Measurements from ENCODE around the gene NEDD4.
"Not testable (repeated sequence)": the region's sequence is repeated elsewhere in the genome, so short reads cannot be mapped to it uniquely, and the experiment has no call there.

NEDD4 gene

DNA sequence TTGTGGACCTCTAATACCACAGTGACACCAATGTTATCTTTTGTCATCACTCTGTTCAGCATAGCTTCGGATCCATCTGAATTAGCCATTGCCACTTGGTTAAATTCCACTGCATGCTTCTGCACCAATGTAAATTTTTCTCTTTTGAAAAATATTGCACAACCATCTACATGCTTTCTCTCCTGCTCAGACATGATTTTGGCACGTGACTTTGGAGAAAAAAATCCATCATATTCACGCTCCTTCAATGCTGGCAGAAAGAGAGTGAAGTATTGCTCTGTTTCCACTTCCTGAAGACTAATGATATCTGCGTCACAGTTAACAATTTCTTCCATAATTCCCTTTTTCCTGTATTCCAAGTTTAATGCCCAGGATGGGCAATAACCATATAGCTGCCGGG lies 13.0 kb upstream of the NEDD4 start:
- not testable (repeated sequence) for H3K9me3 ChIP-seq (ENCODE audit: control insufficient read depth, insufficient read depth, low read length); H3K27ac ChIP-seq (ENCODE audit: low read length); H3K4me3 ChIP-seq (ENCODE audit: low read length); H3K27me3 ChIP-seq (ENCODE audit: control insufficient read depth, insufficient read depth, low read length); H3K36me3 ChIP-seq (ENCODE audit: control insufficient read depth, insufficient read depth, low read length); H3K4me1 ChIP-seq (ENCODE audit: control insufficient read depth, insufficient read depth, low read length); DNase-seq (ENCODE audit: low read depth, low spot score)
- WGBS (ENCODE audit: insufficient coverage, insufficient read length), result no CpG with 5 or more reads among the region's 5 CpGs

DNA sequence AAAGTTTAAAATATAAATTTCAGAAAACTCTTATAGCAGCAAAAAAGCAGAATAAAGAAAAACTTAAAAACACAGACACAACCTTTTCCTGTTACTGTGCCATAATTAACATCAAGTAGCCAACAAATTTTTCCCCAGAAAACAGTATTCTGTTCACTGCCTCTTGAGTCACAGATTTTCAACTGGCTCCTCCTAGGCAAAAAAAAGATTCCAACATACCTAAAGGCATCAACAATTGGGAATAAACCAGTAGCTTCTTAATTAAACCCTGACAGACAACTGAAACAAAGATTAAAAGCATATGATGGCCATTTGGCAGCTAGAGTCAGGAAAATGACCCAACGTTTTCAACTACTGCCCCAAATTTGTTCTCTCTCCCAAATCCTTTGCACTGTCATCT lies 10.9 kb upstream of the NEDD4 start:
- not testable (repeated sequence) for H3K36me3 ChIP-seq (ENCODE audit: control insufficient read depth, insufficient read depth, low read length); H3K4me1 ChIP-seq (ENCODE audit: control insufficient read depth, insufficient read depth, low read length); H3K27ac ChIP-seq (ENCODE audit: low read length); DNase-seq (ENCODE audit: low read depth, low spot score); H3K4me3 ChIP-seq (ENCODE audit: low read length); H3K9me3 ChIP-seq (ENCODE audit: control insufficient read depth, insufficient read depth, low read length); H3K27me3 ChIP-seq (ENCODE audit: control insufficient read depth, insufficient read depth, low read length)
- no CpG with 5 or more reads among the region's 1 CpG for WGBS (ENCODE audit: insufficient coverage, insufficient read length)

DNA sequence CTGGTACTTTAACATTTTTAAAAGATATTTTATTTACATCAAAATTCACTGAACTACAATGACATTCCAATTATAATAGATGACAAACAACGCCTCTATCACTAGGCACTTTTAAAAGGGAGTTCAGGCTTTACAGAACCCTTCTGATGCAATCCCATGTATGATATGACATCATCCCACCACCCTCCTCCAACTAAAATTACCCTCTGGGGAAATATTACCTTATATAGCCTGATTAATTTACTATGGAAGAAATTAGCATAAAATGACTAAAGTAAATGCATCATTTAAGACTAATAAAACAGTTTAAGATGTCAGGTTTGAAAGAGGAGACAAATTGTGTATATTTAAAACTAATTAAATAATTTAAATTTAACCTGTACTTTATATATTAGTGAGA lies 10.4 kb upstream of the NEDD4 start:
- H3K27me3 ChIP-seq (ENCODE audit: control insufficient read depth, insufficient read depth, low read length); H3K27ac ChIP-seq (ENCODE audit: low read length); DNase-seq (ENCODE audit: low read depth, low spot score); H3K36me3 ChIP-seq (ENCODE audit: control insufficient read depth, insufficient read depth, low read length); H3K4me1 ChIP-seq (ENCODE audit: control insufficient read depth, insufficient read depth, low read length); H3K9me3 ChIP-seq (ENCODE audit: control insufficient read depth, insufficient read depth, low read length); H3K4me3 ChIP-seq (ENCODE audit: low read length): not testable (repeated sequence)
- no CpG with 5 or more reads among the region's 1 CpG for WGBS (ENCODE audit: insufficient coverage, insufficient read length)

GRCh38 chr15:56003277-56003676 lies 9.9 kb upstream of the NEDD4 start:
- H3K27me3 ChIP-seq (ENCODE audit: control insufficient read depth, insufficient read depth, low read length); DNase-seq (ENCODE audit: low read depth, low spot score); H3K9me3 ChIP-seq (ENCODE audit: control insufficient read depth, insufficient read depth, low read length); H3K27ac ChIP-seq (ENCODE audit: low read length); H3K4me3 ChIP-seq (ENCODE audit: low read length); H3K4me1 ChIP-seq (ENCODE audit: control insufficient read depth, insufficient read depth, low read length); H3K36me3 ChIP-seq (ENCODE audit: control insufficient read depth, insufficient read depth, low read length): not testable (repeated sequence)

DNA sequence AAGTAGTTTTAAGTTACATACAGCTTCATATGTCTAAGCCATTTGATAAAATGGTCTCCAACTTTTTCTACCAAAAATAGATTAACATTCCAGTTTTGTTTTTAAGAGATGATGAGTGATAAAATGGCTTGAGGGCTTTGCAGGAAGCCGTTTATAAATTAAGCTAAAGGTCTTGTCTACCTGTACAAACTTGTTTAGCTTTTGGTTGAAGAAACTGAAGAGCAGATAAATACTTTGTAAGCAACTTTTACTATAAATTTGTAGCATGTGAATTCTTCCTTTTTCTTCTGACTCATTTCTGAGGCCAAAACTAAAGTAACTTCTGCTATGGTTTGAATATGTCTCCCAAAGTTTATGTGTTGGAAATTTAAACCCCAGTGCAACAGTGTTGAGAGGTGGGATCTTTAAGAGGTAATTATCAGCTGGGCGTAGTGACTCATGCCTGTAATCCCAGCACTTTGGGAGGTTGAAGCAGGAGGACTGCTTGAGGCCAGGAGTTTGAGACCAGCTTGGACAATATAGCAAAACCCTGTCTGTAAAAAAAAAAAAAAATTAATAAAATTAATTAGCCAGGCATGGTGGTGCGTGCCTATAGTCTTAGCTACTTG lies 8.2 kb upstream of the NEDD4 start:
- no peak for DNase-seq (ENCODE audit: low read depth, low spot score)
- Histone ChIP-seq H3K4me3 (ENCODE audit: low read length) (no peak overlapping the region), H3K9me3 (ENCODE audit: control insufficient read depth, insufficient read depth, low read length) (no peaks in the 10 kb centered on the region), H3K4me1 (ENCODE audit: control insufficient read depth, insufficient read depth, low read length) (no peaks in the 10 kb centered on the region), H3K36me3 (ENCODE audit: control insufficient read depth, insufficient read depth, low read length) (no peaks in the 10 kb centered on the region), H3K27ac (ENCODE audit: low read length) (no peak overlapping the region), H3K27me3 (ENCODE audit: control insufficient read depth, insufficient read depth, low read length) (no peaks in the 10 kb centered on the region)
- WGBS (ENCODE audit: insufficient coverage, insufficient read length), result no CpG with 5 or more reads among the region's 3 CpGs

DNA sequence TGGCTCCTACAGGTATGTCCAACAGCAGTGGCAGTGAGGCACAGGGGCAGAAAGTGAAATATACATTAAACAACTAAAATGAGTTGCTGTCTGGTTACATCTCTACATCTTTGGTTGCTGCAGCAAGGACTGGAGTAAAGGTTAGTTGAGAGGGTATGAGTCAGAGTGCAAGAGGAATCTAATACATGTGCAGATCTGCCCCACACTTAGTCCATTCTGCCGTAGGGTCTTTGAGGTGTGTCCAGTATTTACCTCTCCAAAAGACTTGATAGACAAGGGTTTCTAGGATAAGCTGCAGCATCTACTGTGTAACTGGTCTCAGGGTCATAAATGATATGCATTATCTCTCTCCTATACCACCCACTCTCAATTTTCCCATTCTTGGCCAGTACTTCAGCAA lies 6.2 kb upstream of the NEDD4 start:
- Histone ChIP-seq H3K36me3 (ENCODE audit: control insufficient read depth, insufficient read depth, low read length) (no peaks in the 10 kb centered on the region), H3K27ac (ENCODE audit: low read length) (no peak overlapping the region), H3K4me3 (ENCODE audit: low read length) (no peak overlapping the region), H3K27me3 (ENCODE audit: control insufficient read depth, insufficient read depth, low read length) (no peaks in the 10 kb centered on the region), H3K4me1 (ENCODE audit: control insufficient read depth, insufficient read depth, low read length) (no peaks in the 10 kb centered on the region), H3K9me3 (ENCODE audit: control insufficient read depth, insufficient read depth, low read length) (no peaks in the 10 kb centered on the region)
- DNase-seq (ENCODE audit: low read depth, low spot score), result no peak
- no CpG with 5 or more reads among the region's 1 CpG for WGBS (ENCODE audit: insufficient coverage, insufficient read length)

GRCh38 chr15:55998478-55998877 lies 5.1 kb upstream of the NEDD4 start:
- no CpG with 5 or more reads among the region's 1 CpG for WGBS (ENCODE audit: insufficient coverage, insufficient read length)
- no peaks in the 10 kb centered on the region for H3K36me3 ChIP-seq (ENCODE audit: control insufficient read depth, insufficient read depth, low read length)
- H3K27me3 ChIP-seq (ENCODE audit: control insufficient read depth, insufficient read depth, low read length), result no peaks in the 10 kb centered on the region
- H3K4me1 ChIP-seq (ENCODE audit: control insufficient read depth, insufficient read depth, low read length), result no peaks in the 10 kb centered on the region
- no peaks in the 10 kb centered on the region for H3K9me3 ChIP-seq (ENCODE audit: control insufficient read depth, insufficient read depth, low read length)
- H3K4me3 ChIP-seq (ENCODE audit: low read length), result no peak overlapping the region
- no peak for DNase-seq (ENCODE audit: low read depth, low spot score)
- H3K27ac ChIP-seq (ENCODE audit: low read length), result no peak overlapping the region

DNA sequence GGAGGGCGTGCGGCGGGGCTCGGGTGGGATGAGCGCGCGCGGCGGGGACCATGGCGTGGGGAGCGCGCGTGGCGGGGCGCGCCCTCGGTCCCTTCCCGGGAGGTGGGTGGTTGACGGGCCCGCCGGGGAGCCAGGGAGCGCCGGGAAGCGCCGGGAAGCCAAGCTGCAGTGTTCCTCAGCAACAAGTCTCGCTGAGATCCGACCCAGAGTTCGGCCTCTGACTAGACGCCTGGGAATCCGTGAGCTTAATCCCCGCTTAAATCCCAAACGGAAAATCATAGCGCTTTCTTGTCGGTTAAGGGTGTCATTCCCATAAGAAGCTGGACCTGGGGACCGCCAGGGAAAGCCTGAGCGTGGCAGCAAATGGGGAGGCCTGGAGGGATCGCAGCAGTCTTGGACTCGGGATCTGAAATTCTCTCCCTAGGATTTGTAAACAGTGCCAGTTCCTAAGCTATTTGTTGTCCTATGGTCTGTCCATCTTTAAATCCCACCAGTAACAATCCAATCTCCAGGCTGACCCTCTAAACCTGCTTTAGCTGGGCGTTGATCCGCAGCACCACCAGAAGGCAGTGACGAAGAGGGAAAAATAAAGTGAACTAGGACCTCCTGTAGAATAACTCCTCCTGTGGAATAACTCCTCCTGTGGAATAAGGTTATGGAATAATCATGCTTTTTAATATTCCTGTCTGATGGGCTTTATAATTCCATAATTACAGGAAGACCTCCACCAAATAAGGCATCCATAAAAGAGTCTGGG lies 570 bp upstream of the NEDD4 start:
- Histone ChIP-seq H3K27ac (ENCODE audit: low read length) (no peak overlapping the region), H3K4me3 (ENCODE audit: low read length) (peak overlapping the region; percentile 65; the same call in 1 of the 2 replicates), H3K4me1 (ENCODE audit: control insufficient read depth, insufficient read depth, low read length) (no peaks in the 10 kb centered on the region), H3K27me3 (ENCODE audit: control insufficient read depth, insufficient read depth, low read length) (no peaks in the 10 kb centered on the region), H3K9me3 (ENCODE audit: control insufficient read depth, insufficient read depth, low read length) (no peaks in the 10 kb centered on the region), H3K36me3 (ENCODE audit: control insufficient read depth, insufficient read depth, low read length) (no peaks in the 10 kb centered on the region)
- no peak for DNase-seq (ENCODE audit: low read depth, low spot score)
- WGBS (ENCODE audit: insufficient coverage, insufficient read length), result no CpG with 5 or more reads among the region's 41 CpGs

DNA sequence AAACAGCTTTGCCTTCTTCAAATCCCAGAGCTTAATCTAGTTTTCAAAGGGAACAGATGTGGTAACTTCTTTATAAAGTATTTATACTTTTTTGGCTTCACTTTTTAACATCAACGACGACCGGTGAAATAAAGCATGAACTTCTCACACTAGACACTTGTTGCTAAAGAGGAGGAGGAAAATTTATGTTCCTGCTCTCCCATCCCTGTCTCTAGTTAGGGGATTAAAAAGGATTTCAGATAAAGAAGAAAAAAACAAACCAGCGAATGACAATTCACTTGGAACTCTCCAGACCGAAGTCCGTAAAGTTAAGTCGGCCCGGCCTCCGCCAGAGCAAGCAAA lies 672 bp downstream of the NEDD4 start:
- peak overlapping the region; percentile 65 for H3K4me3 ChIP-seq (ENCODE audit: low read length)
- no peaks in the 10 kb centered on the region for H3K36me3 ChIP-seq (ENCODE audit: control insufficient read depth, insufficient read depth, low read length)
- no peak for DNase-seq (ENCODE audit: low read depth, low spot score)
- no peaks in the 10 kb centered on the region for H3K27me3 ChIP-seq (ENCODE audit: control insufficient read depth, insufficient read depth, low read length)
- no peaks in the 10 kb centered on the region for H3K4me1 ChIP-seq (ENCODE audit: control insufficient read depth, insufficient read depth, low read length)
- no peak overlapping the region for H3K27ac ChIP-seq (ENCODE audit: low read length)
- no CpG with 5 or more reads among the region's 9 CpGs for WGBS (ENCODE audit: insufficient coverage, insufficient read length)
- no peaks in the 10 kb centered on the region for H3K9me3 ChIP-seq (ENCODE audit: control insufficient read depth, insufficient read depth, low read length)

DNA sequence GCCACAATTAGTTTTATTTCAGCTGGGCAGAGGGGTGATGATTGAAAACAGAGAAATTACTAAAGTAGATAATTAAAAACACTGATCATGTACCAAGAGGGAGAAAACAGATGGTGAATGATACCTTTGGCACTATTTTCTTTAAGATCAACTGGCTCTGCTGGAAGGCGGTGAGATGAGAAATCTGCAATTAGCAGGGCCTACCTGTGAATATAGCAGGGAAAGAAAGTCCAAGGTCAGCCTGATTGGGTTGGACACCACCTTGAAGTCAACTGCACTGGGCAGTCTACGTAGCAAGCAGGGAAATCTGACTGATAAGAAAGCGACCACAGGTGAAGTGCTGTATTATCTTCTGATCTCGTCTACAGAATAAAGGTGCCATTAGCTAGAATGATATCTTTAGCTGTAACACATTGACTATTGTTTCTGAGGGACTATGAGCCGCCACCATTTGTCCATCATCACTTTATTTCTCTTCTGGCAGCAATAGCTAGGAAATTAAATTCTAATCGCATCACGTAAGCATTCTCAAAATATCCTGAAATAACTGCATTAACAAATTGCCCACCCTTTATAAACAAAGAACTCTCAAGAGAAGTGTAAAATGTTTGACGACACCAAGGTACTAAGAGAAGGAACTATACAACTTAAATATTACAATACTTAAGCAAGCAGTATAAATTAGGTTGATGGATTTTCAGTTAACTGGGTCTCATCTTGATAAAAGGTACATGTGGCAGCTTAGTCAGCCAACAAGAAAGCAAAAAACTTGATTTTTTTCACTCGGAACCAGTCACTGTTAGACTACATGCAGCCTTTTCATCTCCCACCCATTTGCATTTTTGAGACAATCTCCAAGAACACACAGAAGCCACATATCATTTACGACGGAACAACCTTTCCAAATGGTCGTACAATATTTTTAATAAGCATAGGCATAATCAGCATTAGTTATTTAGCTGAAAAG lies 1.3 kb downstream of the NEDD4 start:
- no CpG with 5 or more reads among the region's 12 CpGs for WGBS (ENCODE audit: insufficient coverage, insufficient read length)
- H3K9me3 ChIP-seq (ENCODE audit: control insufficient read depth, insufficient read depth, low read length), result no peaks in the 10 kb centered on the region
- H3K27ac ChIP-seq (ENCODE audit: low read length), result no peak overlapping the region

More for the DNA sequence above, 1.3 kb downstream of the NEDD4 start:
- H3K4me1 ChIP-seq (ENCODE audit: control insufficient read depth, insufficient read depth, low read length), result no peaks in the 10 kb centered on the region
- H3K27me3 ChIP-seq (ENCODE audit: control insufficient read depth, insufficient read depth, low read length), result no peaks in the 10 kb centered on the region
- no peak for DNase-seq (ENCODE audit: low read depth, low spot score)
- H3K36me3 ChIP-seq (ENCODE audit: control insufficient read depth, insufficient read depth, low read length), result no peaks in the 10 kb centered on the region
- no peak overlapping the region for H3K4me3 ChIP-seq (ENCODE audit: low read length)

All from iPS DF 6.9 (cell line).